HG03159 (cell line): Measurements from ENCODE around the gene TET2.
A peak's percentile ranks its signal among the peaks of the same experiment; 100 is the strongest.

Experiments used
- ATAC-seq: cut with Tn5 transposase; IDR thresholded peaks from one replicate; pipeline ENCODE4 v1.9.1; 2021; ENCODE audit warnings: mild to moderate bottlenecking, moderate library complexity; ENCODE audit not compliant: unreplicated experiment

The TET2 gene

GRCh38 chr4:105140684-105141490, 5.8 kb upstream of the TET2 start:
- no peak for ATAC-seq

DNA sequence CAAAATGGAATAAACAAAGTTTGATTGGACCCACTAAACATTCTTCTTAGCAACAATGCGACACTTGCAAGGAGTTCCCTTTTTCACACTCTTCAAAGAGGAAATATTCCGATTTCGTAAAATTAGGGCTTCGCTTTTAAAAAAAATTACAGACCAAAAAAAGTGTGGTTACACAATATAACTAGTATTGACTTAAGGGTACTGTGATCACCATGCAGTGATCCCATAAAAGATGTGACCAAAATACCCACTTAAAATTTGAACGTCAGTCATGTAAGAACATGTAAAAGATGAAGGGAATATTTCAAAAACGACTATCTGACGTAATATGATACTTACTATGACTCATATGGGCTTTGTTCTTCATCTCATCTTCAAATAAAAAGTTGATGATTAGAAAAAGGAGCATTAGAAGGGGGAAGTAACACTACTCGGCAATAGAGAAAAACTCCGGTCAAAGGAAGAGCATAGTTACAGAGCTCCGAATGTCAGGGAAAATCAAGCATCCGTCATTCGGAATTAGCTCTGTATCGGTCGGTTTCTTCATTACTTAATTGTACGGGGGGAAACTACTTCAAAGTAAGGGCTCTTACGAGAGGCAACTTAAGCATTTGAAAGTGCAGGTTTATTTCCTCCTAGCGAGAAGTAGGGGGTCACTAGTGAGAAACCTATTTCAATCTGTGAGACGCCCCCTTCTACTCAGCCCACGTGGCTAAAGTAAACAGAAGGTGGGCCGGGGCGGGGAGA, 1.3 kb upstream of the TET2 start:
- peak; percentile 2 for ATAC-seq

GRCh38 chr4:105145903-105146275, 787 bp upstream of the TET2 start:
- ATAC-seq: peak; percentile 21

DNA sequence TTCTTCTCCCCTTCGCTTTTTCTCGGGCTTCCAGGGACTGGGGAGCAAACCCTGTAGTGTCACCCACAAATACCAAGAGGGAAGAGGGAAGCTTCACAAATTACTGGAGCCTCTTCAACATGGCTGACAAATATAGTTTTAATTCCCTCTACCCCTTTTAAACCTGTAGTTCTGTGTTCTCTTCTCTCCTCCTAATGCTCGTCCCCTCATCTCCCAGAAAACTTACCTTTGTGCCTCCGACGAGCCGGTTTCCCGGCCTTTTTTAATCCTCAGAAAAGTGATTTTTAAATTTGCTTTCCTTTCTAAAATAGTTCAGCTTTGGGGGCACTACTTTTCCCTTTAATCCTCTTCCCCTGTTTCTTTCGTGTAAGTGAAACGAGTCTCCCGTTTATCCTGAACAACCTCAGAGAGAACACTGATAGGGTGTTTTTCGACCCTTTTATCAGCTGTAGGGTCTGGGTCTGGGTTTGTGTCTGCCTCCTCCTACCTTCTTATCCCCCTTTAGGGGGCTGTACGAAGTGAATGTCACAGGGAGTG, 408 bp downstream of the TET2 start:
- peak; percentile 5 for ATAC-seq

DNA sequence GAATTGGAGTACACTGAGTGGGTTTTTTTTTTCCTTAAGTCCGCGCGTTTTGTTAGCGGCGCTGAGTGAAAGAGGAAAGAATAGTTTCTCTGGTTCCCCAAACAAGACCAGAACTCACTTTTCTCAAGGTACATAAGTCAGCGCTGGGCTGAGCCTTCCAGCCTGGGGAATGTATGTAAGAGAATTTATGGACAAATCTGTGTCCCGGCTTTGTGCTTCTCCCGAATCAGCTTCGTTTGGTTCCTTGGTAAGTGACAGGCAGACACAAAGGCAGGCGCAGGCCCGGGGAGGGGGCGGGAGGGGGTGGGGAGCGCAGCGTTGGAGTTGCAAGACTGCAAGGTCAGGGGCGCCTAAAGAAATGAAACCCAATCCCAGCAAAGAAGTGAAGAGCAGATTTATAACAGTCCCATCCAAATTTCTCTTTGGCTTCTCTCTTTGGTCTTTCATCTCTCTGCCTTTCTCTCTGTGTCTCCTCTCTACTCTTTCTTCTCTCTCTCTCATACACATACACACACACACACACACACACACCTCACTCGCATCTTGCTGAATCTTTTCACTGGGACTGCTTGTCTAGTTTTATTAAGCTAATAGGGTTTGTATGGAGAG, 981 bp downstream of the TET2 start:
- ATAC-seq: no peak

DNA sequence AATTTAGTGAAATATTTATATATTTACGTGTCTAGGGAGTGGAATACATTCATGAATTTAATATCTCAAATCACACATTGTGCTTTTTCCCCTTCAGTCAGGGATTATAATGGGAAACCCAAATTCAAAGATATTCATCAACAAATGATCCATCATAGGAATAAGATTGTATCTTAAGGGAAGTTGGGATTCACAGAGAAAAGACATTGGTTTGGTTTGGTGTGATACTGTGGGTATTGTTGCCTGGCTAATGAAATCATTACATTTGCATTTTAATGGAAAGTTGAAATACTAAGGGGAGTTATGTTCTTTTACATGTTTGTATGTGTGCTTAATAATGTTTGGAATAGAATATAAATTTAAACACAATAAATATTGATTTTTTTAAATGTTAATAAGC, 1.7 kb downstream of the TET2 start:
- no peak for ATAC-seq

GRCh38 chr4:105148776-105149175, 2.1 kb downstream of the TET2 start:
- no peak for ATAC-seq

- no peak for ATAC-seq
These were observed 3.1 kb downstream of the TET2 start for GRCh38 chr4:105149771-105150170.

- ATAC-seq: no peak
These were observed 3.8 kb downstream of the TET2 start for GRCh38 chr4:105150503-105150902.

GRCh38 chr4:105153749-105154148, 7.1 kb downstream of the TET2 start:
- ATAC-seq: no peak

DNA sequence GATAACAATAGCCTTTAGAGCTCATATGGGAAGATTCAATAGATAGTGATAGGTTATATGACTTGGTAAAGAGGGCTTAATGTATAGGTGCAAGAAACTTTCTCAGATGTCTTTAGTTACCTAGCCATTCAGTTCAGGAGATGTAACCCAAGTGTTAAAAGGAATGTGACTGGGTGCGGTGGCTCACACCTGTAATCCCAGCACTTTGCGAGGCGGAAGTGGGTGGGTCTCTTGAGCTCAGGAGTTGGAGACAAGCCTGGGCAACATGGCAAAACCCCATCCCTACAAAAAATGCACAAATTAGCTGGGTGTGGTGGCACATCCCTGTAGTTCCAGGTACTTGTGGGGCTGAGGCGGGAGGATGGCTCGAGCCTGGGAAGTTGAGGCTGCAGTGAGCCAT, 7.9 kb downstream of the TET2 start:
- ATAC-seq: no peak

DNA sequence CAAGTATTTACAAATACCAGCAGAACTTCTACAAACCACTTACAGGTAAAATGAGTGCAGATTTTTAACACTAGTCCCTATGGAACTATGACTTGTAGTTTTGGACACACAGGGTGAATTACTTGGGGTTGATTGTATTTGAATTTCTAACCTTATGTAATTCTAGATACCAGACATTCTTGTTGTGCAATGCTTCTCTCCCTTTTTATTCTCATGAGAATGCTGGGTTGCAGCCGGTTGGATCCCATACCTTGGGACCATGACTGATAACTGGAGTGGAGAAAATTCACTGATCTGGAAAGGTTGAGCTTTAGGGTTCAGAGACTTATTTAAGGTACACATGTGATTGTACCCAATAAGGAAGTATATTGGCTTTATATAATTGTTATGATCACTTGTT, 8.8 kb downstream of the TET2 start:
- no peak for ATAC-seq

- no peak for ATAC-seq
These were observed 12.2 kb downstream of the TET2 start for GRCh38 chr4:105158837-105159236.

GRCh38 chr4:105162123-105162796, 15.6 kb downstream of the TET2 start:
- ATAC-seq: no peak

DNA sequence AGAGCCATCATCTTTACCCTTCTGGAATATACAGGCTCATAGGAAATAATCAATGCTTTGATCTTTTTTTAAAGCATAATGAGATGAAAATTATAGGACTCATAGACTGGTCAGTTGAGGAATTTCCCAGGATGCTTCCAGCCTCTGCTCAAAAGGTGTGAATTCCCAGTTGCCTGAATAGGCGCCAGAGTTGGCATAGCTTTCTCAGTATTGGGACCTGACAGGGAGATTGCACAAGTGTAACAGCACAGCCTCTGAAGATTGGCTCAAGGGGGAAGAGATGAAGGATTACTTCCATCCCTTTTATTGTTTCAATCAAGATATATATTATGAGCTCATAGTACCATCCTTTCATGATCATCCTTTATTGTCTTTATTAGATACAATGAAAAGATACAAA, 17.9 kb downstream of the TET2 start:
- no peak for ATAC-seq

DNA sequence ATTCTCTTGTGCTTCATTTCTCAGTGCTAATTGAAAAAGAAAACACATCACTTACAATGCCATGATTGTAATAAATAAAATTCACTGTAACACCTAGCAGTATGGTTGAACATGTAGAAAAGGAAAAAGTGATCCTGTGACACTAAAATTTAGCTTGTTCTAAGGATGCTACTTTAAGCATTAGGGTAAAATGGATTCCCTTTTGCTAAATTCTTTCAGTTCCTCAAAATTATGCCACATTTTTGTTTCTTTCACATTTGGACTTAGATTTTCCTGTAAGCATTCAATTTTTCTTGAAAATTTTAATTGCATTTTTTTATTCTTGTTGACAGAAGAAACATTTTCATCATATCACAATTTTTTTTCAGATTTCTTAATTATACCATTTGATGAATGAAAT, 19.4 kb downstream of the TET2 start:
- no peak for ATAC-seq

- ATAC-seq: no peak
These were observed 24.0 kb downstream of the TET2 start for GRCh38 chr4:105170711-105171110.

DNA sequence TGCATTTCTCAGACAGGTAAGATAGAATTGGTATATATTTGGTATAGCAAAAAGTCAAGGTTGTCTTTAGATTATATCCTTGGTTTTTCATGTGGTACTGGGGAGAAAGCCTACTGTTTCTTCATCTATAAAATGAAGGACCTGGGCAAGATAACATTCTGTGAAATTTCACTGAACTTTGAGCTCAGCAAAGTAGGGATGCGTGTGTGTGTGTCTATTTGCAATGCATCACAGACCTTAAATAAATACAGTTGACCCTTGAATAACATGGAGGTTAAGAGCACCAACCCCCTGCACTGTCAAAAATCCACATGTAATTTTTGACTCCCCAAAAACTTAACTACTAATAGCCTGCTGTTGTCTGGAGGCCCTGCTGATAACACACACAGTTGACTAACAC, 25.2 kb downstream of the TET2 start:
- ATAC-seq: no peak

GRCh38 chr4:105174098-105174497, 27.4 kb downstream of the TET2 start:
- ATAC-seq: no peak

GRCh38 chr4:105179539-105180401, 33.1 kb downstream of the TET2 start:
- ATAC-seq: no peak
